ENCODE data around the gene PCDH9. TPM values are rescaled to one million over a fixed set of nuclear protein-coding genes. Genes with fewer than 3 reads are reported as not detected.

The PCDH9 gene
- total RNA-seq, 1 donor from 2014 or later: 0.26 TPM

GRCh38 chr13:66940113-66940512 is 290.0 kb downstream of the PCDH9 start:
- FAIRE-seq (no peak), DNase-seq (ENCODE audit: low read depth) (peak; percentile 96)
- Histone ChIP-seq H3K27me3 (ENCODE audit: control insufficient read depth, insufficient read depth, low read length) (no peaks in the 10 kb centered on the region), H3K36me3 (ENCODE audit: control insufficient read depth, insufficient read depth, low read length) (no peaks in the 10 kb centered on the region), H3K4me3 (ENCODE audit: low read depth, low read length) (no peak overlapping the region)
- TF ChIP-seq CTCF (IDR thresholded peaks at IDR 0.05; ENCODE audit: insufficient read depth, low read length, severe bottlenecking): no peak

GRCh38 chr13:66937423-66937822 is 292.7 kb downstream of the PCDH9 start:
- FAIRE-seq (no peak), DNase-seq (ENCODE audit: low read depth) (no peak)
- no peak overlapping the region for H3K4me3 ChIP-seq (ENCODE audit: low read depth, low read length)

GRCh38 chr13:66933994-66934393 is 296.1 kb downstream of the PCDH9 start:
- Histone ChIP-seq H3K36me3 (ENCODE audit: control insufficient read depth, insufficient read depth, low read length) (no peaks in the 10 kb centered on the region), H3K4me3 (ENCODE audit: low read depth, low read length) (no peak overlapping the region), H3K27me3 (ENCODE audit: control insufficient read depth, insufficient read depth, low read length) (no peaks in the 10 kb centered on the region)
- peak; percentile 99 for DNase-seq (ENCODE audit: low read depth)
- no peak for FAIRE-seq
- no peak for TF ChIP-seq CTCF (IDR thresholded peaks at IDR 0.05; ENCODE audit: insufficient read depth, low read length, severe bottlenecking)

More at GRCh38 chr13:66937423-66937822, 292.7 kb downstream of the PCDH9 start:
- TF ChIP-seq CTCF (IDR thresholded peaks at IDR 0.05; ENCODE audit: insufficient read depth, low read length, severe bottlenecking): no peak
- no peaks in the 10 kb centered on the region for H3K36me3 ChIP-seq (ENCODE audit: control insufficient read depth, insufficient read depth, low read length)
- H3K27me3 ChIP-seq (ENCODE audit: control insufficient read depth, insufficient read depth, low read length): no peaks in the 10 kb centered on the region

GRCh38 chr13:66933527-66933926 is 296.6 kb downstream of the PCDH9 start:
- Histone ChIP-seq H3K36me3 (ENCODE audit: control insufficient read depth, insufficient read depth, low read length) (no peaks in the 10 kb centered on the region), H3K4me3 (ENCODE audit: low read depth, low read length) (no peak overlapping the region), H3K27me3 (ENCODE audit: control insufficient read depth, insufficient read depth, low read length) (no peaks in the 10 kb centered on the region)
- FAIRE-seq (no peak), DNase-seq (ENCODE audit: low read depth) (no peak)
- TF ChIP-seq CTCF (IDR thresholded peaks at IDR 0.05; ENCODE audit: insufficient read depth, low read length, severe bottlenecking): no peak

- TF ChIP-seq CTCF (IDR thresholded peaks at IDR 0.05; ENCODE audit: insufficient read depth, low read length, severe bottlenecking): no peak
- FAIRE-seq: no peak
- Histone ChIP-seq H3K4me3 (ENCODE audit: low read depth, low read length) (no peak overlapping the region), H3K36me3 (ENCODE audit: control insufficient read depth, insufficient read depth, low read length) (no peaks in the 10 kb centered on the region), H3K27me3 (ENCODE audit: control insufficient read depth, insufficient read depth, low read length) (no peaks in the 10 kb centered on the region)
- DNase-seq (ENCODE audit: low read depth): peak; percentile 54
Observed at GRCh38 chr13:66927562-66927961, 302.6 kb downstream of the PCDH9 start.

GRCh38 chr13:66926851-66927524 is 303.1 kb downstream of the PCDH9 start:
- H3K36me3 ChIP-seq (ENCODE audit: control insufficient read depth, insufficient read depth, low read length): no peaks in the 10 kb centered on the region
- no peaks in the 10 kb centered on the region for H3K27me3 ChIP-seq (ENCODE audit: control insufficient read depth, insufficient read depth, low read length)
- FAIRE-seq: no peak
- TF ChIP-seq CTCF (IDR thresholded peaks at IDR 0.05; ENCODE audit: insufficient read depth, low read length, severe bottlenecking): peak; percentile 16
- DNase-seq (ENCODE audit: low read depth): peak; percentile 97
- no peak overlapping the region for H3K4me3 ChIP-seq (ENCODE audit: low read depth, low read length)

All from bronchial epithelial cell (primary cell).